Measurements from ENCODE around the gene BLM. TPM values are rescaled to one million over a fixed set of nuclear protein-coding genes. Genes with fewer than 3 reads are reported as not detected.

The BLM gene
- total RNA-seq, 4 donors from 2014 or later, result 1.3 to 3.4 (median 2.0) TPM

- no peak overlapping the region for H3K4me3 ChIP-seq
- no peaks in the 10 kb centered on the region for H3K4me1 ChIP-seq
- DNase-seq, result no peak
- no peak overlapping the region for H3K27ac ChIP-seq
- WGBS, 2 donors, result 79 to 82% methylated on average over 6 to 7 of the region's 7 CpGs
- no peak for TF ChIP-seq POLR2A (IDR thresholded peaks at IDR 0.05)
- no peak for TF ChIP-seq CTCF (IDR thresholded peaks at IDR 0.05)
- H3K36me3 ChIP-seq, result no peaks in the 10 kb centered on the region
- no peaks in the 10 kb centered on the region for H3K27me3 ChIP-seq
- intact Hi-C loops (cut with DNase I), result no loop called here
- no peaks in the 10 kb centered on the region for H3K9me3 ChIP-seq
These were observed 33.0 kb downstream of the BLM start for GRCh38 chr15:90750186-90750585.

DNA sequence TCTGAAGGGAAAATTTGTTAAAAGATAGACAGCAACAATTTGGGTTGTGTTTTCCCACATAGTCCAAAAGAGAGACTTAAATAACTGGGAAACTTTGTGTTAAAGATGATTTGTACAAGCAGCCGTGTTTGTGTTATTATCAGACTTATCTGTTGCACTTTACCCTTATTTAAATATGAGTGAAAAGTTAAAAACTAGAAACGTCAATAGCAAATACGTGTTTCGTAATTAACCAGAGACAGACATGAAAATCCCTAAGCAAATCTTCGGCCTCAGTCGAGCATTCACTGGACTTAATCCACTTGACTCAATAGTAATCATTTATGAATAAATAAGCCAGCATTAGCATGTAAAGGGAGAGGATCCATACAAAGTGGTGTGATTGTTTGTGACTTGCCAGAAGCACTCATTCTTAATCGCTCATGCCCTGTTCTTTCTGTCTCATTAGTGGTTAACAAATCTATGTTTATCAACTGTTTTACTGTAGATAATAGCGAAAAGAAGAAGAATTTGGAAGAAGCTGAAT lies 34.2 kb downstream of the BLM start:
- Histone ChIP-seq H3K27ac (no peak overlapping the region), H3K4me1 (no peaks in the 10 kb centered on the region), H3K27me3 (no peaks in the 10 kb centered on the region), H3K36me3 (no peaks in the 10 kb centered on the region), H3K4me3 (no peak overlapping the region), H3K9me3 (no peaks in the 10 kb centered on the region)
- DNase-seq, result no peak
- 84 to 86% methylated on average over 8 of the region's 8 CpGs for WGBS, 2 donors
- intact Hi-C loops (cut with DNase I), result no loop called here
- no peak for TF ChIP-seq POLR2A (IDR thresholded peaks at IDR 0.05)
- TF ChIP-seq CTCF (IDR thresholded peaks at IDR 0.05), result no peak

GRCh38 chr15:90756916-90757315 lies 39.8 kb downstream of the BLM start:
- intact Hi-C loops (cut with DNase I), result no loop called here
- H3K9me3 ChIP-seq, result no peaks in the 10 kb centered on the region
- no peak for TF ChIP-seq POLR2A (IDR thresholded peaks at IDR 0.05)
- no peak for TF ChIP-seq CTCF (IDR thresholded peaks at IDR 0.05)
- no peaks in the 10 kb centered on the region for H3K4me1 ChIP-seq
- WGBS, 2 donors, result 72 to 73% methylated on average over 2 of the region's 2 CpGs
- H3K27ac ChIP-seq, result no peak overlapping the region
- no peaks in the 10 kb centered on the region for H3K36me3 ChIP-seq
- no peak overlapping the region for H3K4me3 ChIP-seq
- DNase-seq, result no peak
- H3K27me3 ChIP-seq, result no peaks in the 10 kb centered on the region

GRCh38 chr15:90757461-90757860 lies 40.3 kb downstream of the BLM start:
- DNase-seq, result no peak
- Histone ChIP-seq H3K27ac (no peak overlapping the region), H3K4me3 (no peak overlapping the region), H3K36me3 (no peaks in the 10 kb centered on the region), H3K4me1 (no peaks in the 10 kb centered on the region), H3K9me3 (no peaks in the 10 kb centered on the region), H3K27me3 (no peaks in the 10 kb centered on the region)
- TF ChIP-seq CTCF (IDR thresholded peaks at IDR 0.05) (no peak), POLR2A (IDR thresholded peaks at IDR 0.05) (no peak)
- WGBS, 2 donors, result 75 to 76% methylated on average over 1 of the region's 1 CpG
- intact Hi-C loops (cut with DNase I), result no loop called here

- Histone ChIP-seq H3K4me3 (no peak overlapping the region), H3K27ac (no peak overlapping the region), H3K4me1 (no peaks in the 10 kb centered on the region), H3K27me3 (no peaks in the 10 kb centered on the region), H3K36me3 (no peaks in the 10 kb centered on the region), H3K9me3 (no peaks in the 10 kb centered on the region)
- intact Hi-C loops (cut with DNase I), result no loop called here
- no peak for TF ChIP-seq CTCF (IDR thresholded peaks at IDR 0.05)
- no peak for TF ChIP-seq POLR2A (IDR thresholded peaks at IDR 0.05)
- WGBS, 2 donors, result 80 to 93% methylated on average over 1 of the region's 1 CpG
- DNase-seq, result no peak
These were observed 43.6 kb downstream of the BLM start for GRCh38 chr15:90760661-90761232.
